A673 (cell line): ENCODE data around the gene CD28. TPM values are rescaled to one million over a fixed set of nuclear protein-coding genes. Genes with fewer than 3 reads are reported as not detected.

Experiments
- BruUV-seq: library from RNA; stranded (reverse); fragments of 400-500 nt; replicated peaks from 2 replicates; lab custom pipeline; 2021; lab: Mats Ljungman, UMichigan
- CTCF ChIA-PET: fragments of 300-600 bp; sonication (Branson Sonifier 250); formaldehyde crosslinking; loops from one replicate; lab custom pipeline; 2022; ENCODE audit warnings: antibody characterized with exemption; lab: Charles Lee
- POLR2A ChIA-PET: fragments of 300-600 bp; sonication (Branson Sonifier 250); formaldehyde crosslinking; loops from one replicate; lab custom pipeline; 2022; ENCODE audit warnings: antibody characterized with exemption; ENCODE audit not compliant: low non-redundant PET; lab: Charles Lee
- DNase-seq: peaks from one replicate; pipeline ENCODE4 v3.0.0-alpha.2; 2015; ENCODE audit warnings: low spot score
- H3K27ac ChIP-seq: fragments of 200-600 bp; sonication (generic); 2 replicates; pipeline ENCODE4 v1.5.1; 2016; ENCODE audit warnings: mixed run types, low read depth, mild to moderate bottlenecking, mixed read lengths, antibody characterized with exemption, low read length; ENCODE audit not compliant: poor library complexity, severe bottlenecking
- H3K27me3 ChIP-seq: fragments of 200-600 bp; sonication (generic); replicated peaks from 2 replicates; pipeline ENCODE4 v1.6.1; 2017; ENCODE audit warnings: mixed run types, low read depth, mild to moderate bottlenecking, mixed read lengths, antibody characterized with exemption, low read length; ENCODE audit not compliant: insufficient read depth, poor library complexity
- H3K36me3 ChIP-seq: fragments of 200-600 bp; sonication (generic); 2 replicates; pipeline ENCODE4 v1.6.1; 2016; ENCODE audit warnings: mixed run types, mild to moderate bottlenecking, mixed read lengths, antibody characterized with exemption, low read length; ENCODE audit not compliant: insufficient read depth, poor library complexity, severe bottlenecking
- H3K4me1 ChIP-seq: fragments of 200-600 bp; sonication (generic); 2 replicates; pipeline ENCODE4 v1.6.1; 2017; ENCODE audit warnings: mixed run types, mild to moderate bottlenecking, mixed read lengths, antibody characterized with exemption, low read length; ENCODE audit not compliant: insufficient read depth, poor library complexity, severe bottlenecking
- H3K4me3 ChIP-seq: fragments of 200-600 bp; sonication (generic); 2 replicates; pipeline ENCODE4 v1.5.1; 2016; ENCODE audit warnings: low read depth, mixed run types, mild to moderate bottlenecking, mixed read lengths, low read length; ENCODE audit not compliant: poor library complexity, severe bottlenecking
- H3K9me3 ChIP-seq: fragments of 200-600 bp; sonication (generic); 2 replicates; pipeline ENCODE4 v1.6.1; 2016; ENCODE audit warnings: mixed run types, low read depth, mild to moderate bottlenecking, mixed read lengths, antibody characterized with exemption, low read length; ENCODE audit not compliant: poor library complexity, severe bottlenecking
- EZH2 ChIP-seq: fragments of 200-600 bp; sonication (generic); IDR thresholded peaks from 2 replicates; pipeline ENCODE4 v1.6.1; 2017; ENCODE audit warnings: borderline replicate concordance, low read depth, mild to moderate bottlenecking, mixed read lengths, antibody characterized with exemption, low read length; ENCODE audit not compliant: poor library complexity, severe bottlenecking
- intact Hi-C: fragments of 100-400 bp; cut with micrococcal nuclease; formaldehyde crosslinking; loops from one replicate; pipeline ENCODE4 v1.10.0; 2022; ENCODE audit not compliant: unreplicated experiment
- total RNA-seq: library from RNA; stranded (reverse); gene quantifications from 2 replicates; pipeline ENCODE4 v1.2.3, GENCODE V29; 2021
- TF ChIP-seq, protein P1 (sequence below): fragments of 300-800, 200-600 bp; sonication (generic); conservative IDR thresholded peaks from 2 replicates; pipeline ENCODE4 v1.5.1; 2017; ENCODE audit warnings: low read depth, mild to moderate bottlenecking, antibody characterized with exemption, low read length, moderate library complexity, mixed read lengths

CD28 gene
- total RNA-seq, 1 experiment from 2014 or later: not detected

DNA sequence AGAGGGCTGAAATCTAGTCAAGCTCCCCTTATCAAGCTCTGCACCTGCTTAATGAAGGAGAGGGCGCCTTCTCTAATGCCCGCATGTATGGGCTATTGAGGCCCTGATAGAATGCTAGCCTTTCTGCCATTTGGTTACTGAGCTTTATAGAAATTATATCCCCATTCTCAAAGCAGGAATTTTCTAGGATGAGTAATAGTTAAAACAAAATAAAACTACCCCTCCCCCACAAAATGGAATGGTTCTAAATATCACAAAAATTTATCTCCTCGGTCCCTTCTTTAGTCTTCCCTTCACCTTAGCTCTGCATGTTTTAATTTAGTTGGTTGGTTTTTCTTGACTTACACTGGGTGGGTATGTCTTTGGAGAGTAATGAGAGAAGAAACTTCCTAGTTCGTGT, 37.7 kb downstream of the CD28 start:
- no TSS peak for BruUV-seq
- intact Hi-C loops: no loop called here
- POLR2A ChIA-PET: no interaction called here
- CTCF ChIA-PET: no interaction called here
- Histone ChIP-seq H3K27ac (no peak overlapping the region), H3K4me3 (no peak overlapping the region), H3K36me3 (no peaks in the 10 kb centered on the region), H3K27me3 (no peaks in the 10 kb centered on the region), H3K4me1 (no peaks in the 10 kb centered on the region), H3K9me3 (no peaks in the 10 kb centered on the region)
- no peak for TF ChIP-seq EZH2
- TF ChIP-seq, protein P1, sequence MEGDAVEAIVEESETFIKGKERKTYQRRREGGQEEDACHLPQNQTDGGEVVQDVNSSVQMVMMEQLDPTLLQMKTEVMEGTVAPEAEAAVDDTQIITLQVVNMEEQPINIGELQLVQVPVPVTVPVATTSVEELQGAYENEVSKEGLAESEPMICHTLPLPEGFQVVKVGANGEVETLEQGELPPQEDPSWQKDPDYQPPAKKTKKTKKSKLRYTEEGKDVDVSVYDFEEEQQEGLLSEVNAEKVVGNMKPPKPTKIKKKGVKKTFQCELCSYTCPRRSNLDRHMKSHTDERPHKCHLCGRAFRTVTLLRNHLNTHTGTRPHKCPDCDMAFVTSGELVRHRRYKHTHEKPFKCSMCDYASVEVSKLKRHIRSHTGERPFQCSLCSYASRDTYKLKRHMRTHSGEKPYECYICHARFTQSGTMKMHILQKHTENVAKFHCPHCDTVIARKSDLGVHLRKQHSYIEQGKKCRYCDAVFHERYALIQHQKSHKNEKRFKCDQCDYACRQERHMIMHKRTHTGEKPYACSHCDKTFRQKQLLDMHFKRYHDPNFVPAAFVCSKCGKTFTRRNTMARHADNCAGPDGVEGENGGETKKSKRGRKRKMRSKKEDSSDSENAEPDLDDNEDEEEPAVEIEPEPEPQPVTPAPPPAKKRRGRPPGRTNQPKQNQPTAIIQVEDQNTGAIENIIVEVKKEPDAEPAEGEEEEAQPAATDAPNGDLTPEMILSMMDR: no peak
- DNase-seq: no peak

- POLR2A ChIA-PET: no interaction called here
Observed at GRCh38 chr2:203745267-203745666, 38.8 kb downstream of the CD28 start.

GRCh38 chr2:203748331-203749126, 42.1 kb downstream of the CD28 start:
- TF ChIP-seq, protein P1: no peak
- TF ChIP-seq EZH2: no peak
- H3K9me3 ChIP-seq: no peaks in the 10 kb centered on the region
- intact Hi-C loops: no loop called here
- BruUV-seq: no TSS peak
- H3K27ac ChIP-seq: no peak overlapping the region
- ChIA-PET CTCF (no interaction called here), POLR2A (interaction anchor here (0.7 kb wide), 1 partner anchor 28 kb away, joined by 13 read pairs; no protein-coding TSS in a partner anchor)
- no peaks in the 10 kb centered on the region for H3K4me1 ChIP-seq
- H3K36me3 ChIP-seq: no peaks in the 10 kb centered on the region
- no peak overlapping the region for H3K4me3 ChIP-seq
- DNase-seq: no peak
- H3K27me3 ChIP-seq: no peaks in the 10 kb centered on the region

More at GRCh38 chr2:203745267-203745666, 38.8 kb downstream of the CD28 start:
- no peak for TF ChIP-seq EZH2
- TF ChIP-seq, protein P1: no peak
- Histone ChIP-seq H3K27ac (no peak overlapping the region), H3K9me3 (no peaks in the 10 kb centered on the region), H3K27me3 (no peaks in the 10 kb centered on the region), H3K4me3 (no peak overlapping the region), H3K36me3 (no peaks in the 10 kb centered on the region), H3K4me1 (no peaks in the 10 kb centered on the region)
- BruUV-seq: no TSS peak
- no peak for DNase-seq
- intact Hi-C loops: no loop called here
- CTCF ChIA-PET: no interaction called here
